ENCODE results near the gene TRIM17. TPM values are rescaled to one million over a fixed set of nuclear protein-coding genes. Genes with fewer than 3 reads are reported as not detected.

The TRIM17 gene
- total RNA-seq, 2 experiments from 2014 or later: 0.13 TPM; not detected in 1

DNA sequence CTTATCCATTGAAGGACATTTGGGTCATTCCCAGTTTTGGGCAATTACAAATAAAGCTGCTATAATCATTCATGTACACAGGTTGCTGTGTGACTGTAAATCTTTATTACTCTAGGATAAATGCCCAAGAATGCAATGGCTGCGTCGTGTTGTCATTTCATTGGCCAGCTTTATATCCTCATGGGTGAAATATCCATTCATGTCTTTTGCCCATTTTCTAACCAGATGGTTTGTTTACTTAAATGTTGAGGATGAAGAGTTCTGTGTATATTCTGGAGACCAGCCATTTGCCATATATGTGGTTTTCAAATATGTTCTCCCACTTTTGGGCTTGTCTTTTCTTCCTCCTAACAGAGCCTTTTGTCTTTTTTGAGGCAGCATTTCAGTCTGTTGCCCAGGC, 35.3 kb downstream of the TRIM17 start:
- DNase-seq (ENCODE audit: low spot score): no peak
- CTCF ChIA-PET (ENCODE audit: unreplicated experiment): no interaction called here
- H3K9me3 ChIP-seq (ENCODE audit: low read length): no peaks in the 10 kb centered on the region
- H3K36me3 ChIP-seq (ENCODE audit: insufficient read depth, low read length): no peaks in the 10 kb centered on the region
- no peaks in the 10 kb centered on the region for H3K79me2 ChIP-seq (ENCODE audit: insufficient read depth, low read depth, low read length)
- no peaks in the 10 kb centered on the region for H3K4me1 ChIP-seq (ENCODE audit: insufficient read depth, low read length, poor library complexity, severe bottlenecking)
- TF ChIP-seq, protein P1, sequence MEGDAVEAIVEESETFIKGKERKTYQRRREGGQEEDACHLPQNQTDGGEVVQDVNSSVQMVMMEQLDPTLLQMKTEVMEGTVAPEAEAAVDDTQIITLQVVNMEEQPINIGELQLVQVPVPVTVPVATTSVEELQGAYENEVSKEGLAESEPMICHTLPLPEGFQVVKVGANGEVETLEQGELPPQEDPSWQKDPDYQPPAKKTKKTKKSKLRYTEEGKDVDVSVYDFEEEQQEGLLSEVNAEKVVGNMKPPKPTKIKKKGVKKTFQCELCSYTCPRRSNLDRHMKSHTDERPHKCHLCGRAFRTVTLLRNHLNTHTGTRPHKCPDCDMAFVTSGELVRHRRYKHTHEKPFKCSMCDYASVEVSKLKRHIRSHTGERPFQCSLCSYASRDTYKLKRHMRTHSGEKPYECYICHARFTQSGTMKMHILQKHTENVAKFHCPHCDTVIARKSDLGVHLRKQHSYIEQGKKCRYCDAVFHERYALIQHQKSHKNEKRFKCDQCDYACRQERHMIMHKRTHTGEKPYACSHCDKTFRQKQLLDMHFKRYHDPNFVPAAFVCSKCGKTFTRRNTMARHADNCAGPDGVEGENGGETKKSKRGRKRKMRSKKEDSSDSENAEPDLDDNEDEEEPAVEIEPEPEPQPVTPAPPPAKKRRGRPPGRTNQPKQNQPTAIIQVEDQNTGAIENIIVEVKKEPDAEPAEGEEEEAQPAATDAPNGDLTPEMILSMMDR (conservative IDR thresholded peaks at IDR 0.05; ENCODE audit: low read length): no peak
- no peak for TF ChIP-seq EZH2phosphoT487 (IDR thresholded peaks at IDR 0.05; ENCODE audit: borderline replicate concordance, low read depth, low read length)
- H3K9me2 ChIP-seq (ENCODE audit: insufficient read depth, low read length): no peaks in the 10 kb centered on the region
- no peak overlapping the region for H3K4me3 ChIP-seq (ENCODE audit: low read depth, low read length, poor library complexity, severe bottlenecking)
- H4K20me1 ChIP-seq (ENCODE audit: insufficient read depth, low read length): no peaks in the 10 kb centered on the region; the same call in 1 of the 2 replicates
- no peak overlapping the region for H2AFZ ChIP-seq (ENCODE audit: low read length)
- POLR2A ChIA-PET: no interaction called here
- no TSS peak for BruUV-seq (replicated peaks)
- H3K4me2 ChIP-seq (ENCODE audit: low read length): no peak overlapping the region
- no peak overlapping the region for H3K27ac ChIP-seq (ENCODE audit: low read depth, low read length, poor library complexity, severe bottlenecking)
- intact Hi-C loops (cut with micrococcal nuclease; ENCODE audit: unreplicated experiment): no loop called here

GRCh38 chr1:228379666-228380065, 37.0 kb downstream of the TRIM17 start:
- Histone ChIP-seq H3K36me3 (ENCODE audit: insufficient read depth, low read length) (no peaks in the 10 kb centered on the region), H3K27ac (ENCODE audit: low read depth, low read length, poor library complexity, severe bottlenecking) (no peak overlapping the region), H3K4me1 (ENCODE audit: insufficient read depth, low read length, poor library complexity, severe bottlenecking) (no peaks in the 10 kb centered on the region), H2AFZ (ENCODE audit: low read length) (no peak overlapping the region), H4K20me1 (ENCODE audit: insufficient read depth, low read length) (no peaks in the 10 kb centered on the region; the same call in 1 of the 2 replicates), H3K9me2 (ENCODE audit: insufficient read depth, low read length) (no peaks in the 10 kb centered on the region), H3K4me2 (ENCODE audit: low read length) (no peak overlapping the region), H3K79me2 (ENCODE audit: insufficient read depth, low read depth, low read length) (no peaks in the 10 kb centered on the region), H3K9me3 (ENCODE audit: low read length) (no peaks in the 10 kb centered on the region), H3K4me3 (ENCODE audit: low read depth, low read length, poor library complexity, severe bottlenecking) (no peak overlapping the region)
- ChIA-PET POLR2A (no interaction called here), CTCF (ENCODE audit: unreplicated experiment) (no interaction called here)
- no TSS peak for BruUV-seq (replicated peaks)
- intact Hi-C loops (cut with micrococcal nuclease; ENCODE audit: unreplicated experiment): no loop called here
- TF ChIP-seq EZH2phosphoT487 (IDR thresholded peaks at IDR 0.05; ENCODE audit: borderline replicate concordance, low read depth, low read length): no peak
- TF ChIP-seq, protein P1 (conservative IDR thresholded peaks at IDR 0.05; ENCODE audit: low read length): no peak
- no peak for DNase-seq (ENCODE audit: low spot score)

GRCh38 chr1:228378873-228379460, 37.7 kb downstream of the TRIM17 start:
- Histone ChIP-seq H2AFZ (ENCODE audit: low read length) (no peak overlapping the region), H3K4me2 (ENCODE audit: low read length) (peak overlapping the region; percentile 23; the same call in 1 of the 2 replicates), H3K27ac (ENCODE audit: low read depth, low read length, poor library complexity, severe bottlenecking) (no peak overlapping the region), H3K4me3 (ENCODE audit: low read depth, low read length, poor library complexity, severe bottlenecking) (no peak overlapping the region), H4K20me1 (ENCODE audit: insufficient read depth, low read length) (no peaks in the 10 kb centered on the region; the same call in 1 of the 2 replicates), H3K9me2 (ENCODE audit: insufficient read depth, low read length) (no peaks in the 10 kb centered on the region), H3K9me3 (ENCODE audit: low read length) (no peaks in the 10 kb centered on the region), H3K36me3 (ENCODE audit: insufficient read depth, low read length) (no peaks in the 10 kb centered on the region), H3K4me1 (ENCODE audit: insufficient read depth, low read length, poor library complexity, severe bottlenecking) (no peaks in the 10 kb centered on the region), H3K79me2 (ENCODE audit: insufficient read depth, low read depth, low read length) (no peaks in the 10 kb centered on the region)
- DNase-seq (ENCODE audit: low spot score): no peak
- ChIA-PET CTCF (ENCODE audit: unreplicated experiment) (no interaction called here), POLR2A (no interaction called here)
- intact Hi-C loops (cut with micrococcal nuclease; ENCODE audit: unreplicated experiment): no loop called here
- BruUV-seq (replicated peaks): no TSS peak
- no peak for TF ChIP-seq EZH2phosphoT487 (IDR thresholded peaks at IDR 0.05; ENCODE audit: borderline replicate concordance, low read depth, low read length)
- TF ChIP-seq, protein P1 (conservative IDR thresholded peaks at IDR 0.05; ENCODE audit: low read length): 0 out of 2 replicates have a peak, but pooled peaks have one; percentile 10
